SK-N-SH (cell line): ENCODE measurements around the gene SLC11A1. TPM values are rescaled to one million over a fixed set of nuclear protein-coding genes. Genes with fewer than 3 reads are reported as not detected.

Experiments
- CTCF ChIA-PET: fragments of 300-600, 350-600 bp; formaldehyde crosslinking; extraction: SDS; loops from one replicate; lab custom pipeline; 2021; lab: Yijun Ruan, JAX
- POLR2A ChIA-PET: fragments of 350-600 bp; sonication (Branson Sonifier 250); formaldehyde crosslinking; extraction: SDS; loops from one replicate; lab custom pipeline; 2020; ENCODE audit warnings: antibody characterized with exemption, inconsistent platforms; lab: Yijun Ruan, JAX
- DNase-seq: peaks from one replicate; pipeline ENCODE4 v3.0.0; 2012
- H2AFZ ChIP-seq: fragments of 200-600 bp; sonication (generic); 2 replicates; pipeline ENCODE4 v1.8.1; 2016; ENCODE audit warnings: antibody characterized with exemption, mild to moderate bottlenecking, low read depth
- H3F3A ChIP-seq: fragments of 200-600 bp; sonication (generic); replicated peaks from 2 replicates; pipeline ENCODE3; 2016; ENCODE audit warnings: antibody characterized with exemption, mild to moderate bottlenecking; ENCODE audit not compliant: insufficient read depth
- H3K27ac ChIP-seq, 2 experiments: fragments of 200-500 bp in 1 of 2; fragments of 200-600 bp in 1 of 2; sonication (Bioruptor generic) in 1 of 2; sonication (generic), shearing (Covaris generic) in 1 of 2; 2 replicates each; pipeline versions ENCODE4 v1.5.1 to v1.6.1; 2014 to 2016; ENCODE audit warnings: low read depth in 2 of 2, inconsistent platforms in 1 of 2, low read length in 1 of 2, mild to moderate bottlenecking in 1 of 2, mixed read lengths in 1 of 2
- H3K27me3 ChIP-seq: fragments of 200-600 bp; sonication (generic), shearing (Covaris generic); 2 replicates; pipeline ENCODE4 v1.6.1; 2016; ENCODE audit warnings: mixed run types; ENCODE audit not compliant: insufficient read depth
- H3K36me3 ChIP-seq, 2 experiments: fragments of 200-500 bp in 1 of 2; fragments of 200-600 bp in 1 of 2; sonication (Bioruptor generic) in 1 of 2; sonication (generic) in 1 of 2; replicated peaks in 1 of 2; 2 replicates each; pipeline versions ENCODE3 to v1.5.1; 2014 to 2016; ENCODE audit warnings: low read length in 1 of 2, mild to moderate bottlenecking in 1 of 2; ENCODE audit not compliant: insufficient read depth in 2 of 2, control insufficient read depth in 1 of 2
- H3K4me1 ChIP-seq, 2 experiments: fragments of 200-500 bp in 1 of 2; fragments of 200-600 bp in 1 of 2; sonication (Bioruptor generic) in 1 of 2; sonication (generic), shearing (Covaris generic) in 1 of 2; 2 replicates each; pipeline versions ENCODE4 v1.5.1 to v1.6.1; 2014 to 2016; ENCODE audit warnings: low read depth in 1 of 2, low read length in 1 of 2, mixed run types in 1 of 2; ENCODE audit not compliant: insufficient read depth in 2 of 2, control insufficient read depth in 1 of 2
- H3K4me2 ChIP-seq: fragments of 200-600 bp; sonication (generic), shearing (Covaris generic); 2 replicates; pipeline ENCODE4 v1.6.1; 2017; ENCODE audit warnings: mixed run types
- H3K4me3 ChIP-seq, 2 experiments: fragments of 200-500 bp in 1 of 2; fragments of 200-600 bp in 1 of 2; sonication (Bioruptor generic) in 1 of 2; sonication (generic), shearing (Covaris generic) in 1 of 2; 2 replicates each; pipeline versions ENCODE4 v1.5.1 to v1.8.1; 2014 to 2016; ENCODE audit warnings: low read depth in 2 of 2, inconsistent platforms in 1 of 2, low read length in 1 of 2, mild to moderate bottlenecking in 1 of 2, mixed read lengths in 1 of 2, moderate library complexity in 1 of 2
- H3K79me2 ChIP-seq: fragments of 200-600 bp; sonication (generic); 2 replicates; pipeline ENCODE4 v1.8.1; 2017; ENCODE audit warnings: mild to moderate bottlenecking; ENCODE audit not compliant: insufficient read depth
- H3K9ac ChIP-seq: fragments of 200-600 bp; sonication (generic); 2 replicates; pipeline ENCODE4 v1.6.1; 2017; ENCODE audit warnings: mixed run types
- H3K9me2 ChIP-seq: fragments of 200-600 bp; sonication (generic); 2 replicates; pipeline ENCODE4 v1.6.1; 2017; ENCODE audit warnings: mixed run types
- H3K9me3 ChIP-seq: fragments of 200-600 bp; sonication (generic); 2 replicates; pipeline ENCODE4 v1.6.1; 2017; ENCODE audit warnings: mixed run types, mild to moderate bottlenecking, moderate library complexity
- H4K20me1 ChIP-seq: fragments of 200-600 bp; sonication (generic); 2 replicates; pipeline ENCODE4 v1.6.1; 2017; ENCODE audit warnings: mild to moderate bottlenecking, mixed run types; ENCODE audit not compliant: insufficient read depth
- CHD2 ChIP-seq: fragments of 150-350 bp; IDR thresholded peaks from 2 replicates; pipeline ENCODE4 v1.6.1; 2018; ENCODE audit warnings: low read length; ENCODE audit not compliant: partially characterized antibody
- ELF1 ChIP-seq: IDR thresholded peaks from 2 replicates; pipeline ENCODE4 v1.4.0; 2012
- FOSL2 ChIP-seq: IDR thresholded peaks from 2 replicates; pipeline ENCODE4 v1.4.0; 2012; ENCODE audit warnings: low read depth, mild to moderate bottlenecking, moderate library complexity, borderline replicate concordance
- FOXJ3 ChIP-seq: sonication (generic); formaldehyde crosslinking; IDR thresholded peaks from 2 replicates; pipeline ENCODE4 v1.5.1; 2020; ENCODE audit warnings: mild to moderate bottlenecking, missing genetic modification reagents
- FOXM1 ChIP-seq: IDR thresholded peaks from 2 replicates; pipeline ENCODE4 v1.4.0; 2012; ENCODE audit warnings: low read depth, mild to moderate bottlenecking
- JUND ChIP-seq: IDR thresholded peaks from 2 replicates; pipeline ENCODE4 v1.4.0; 2012
- MEF2A ChIP-seq: IDR thresholded peaks from 2 replicates; pipeline ENCODE4 v1.4.0; 2012; ENCODE audit warnings: low read depth, borderline replicate concordance
- MXI1 ChIP-seq: IDR thresholded peaks from 2 replicates; pipeline ENCODE4 v1.6.1; 2012; ENCODE audit warnings: mild to moderate bottlenecking, low read depth, low read length, improper control_type of control experiment
- NRF1 ChIP-seq: IDR thresholded peaks from 2 replicates; pipeline ENCODE4 v1.6.1; 2012; ENCODE audit warnings: low read depth, mild to moderate bottlenecking, low read length
- RXRA ChIP-seq: IDR thresholded peaks from 2 replicates; pipeline ENCODE4 v1.4.0; 2012; ENCODE audit warnings: low read depth, mild to moderate bottlenecking, borderline replicate concordance
- SIN3A ChIP-seq: IDR thresholded peaks from 2 replicates; pipeline ENCODE4 v1.6.1; 2012; ENCODE audit warnings: low read depth, mild to moderate bottlenecking, low read length, moderate library complexity, borderline replicate concordance
- SMC3 ChIP-seq: IDR thresholded peaks from 2 replicates; pipeline ENCODE4 v1.6.1; 2012; ENCODE audit warnings: low read depth, low read length, improper control_type of control experiment
- TAF1 ChIP-seq: IDR thresholded peaks from 2 replicates; pipeline ENCODE4 v1.6.1; 2012; ENCODE audit warnings: low read depth, mild to moderate bottlenecking, low read length, moderate library complexity, borderline replicate concordance
- TCF12 ChIP-seq: IDR thresholded peaks from 2 replicates; pipeline ENCODE4 v1.4.0; 2012
- WGBS: methylation state at CpG from one replicate; pipeline ENCODE4 v1.1.6; 2017; ENCODE audit warnings: low lambda C conversion rate; 5-methylcytosine and 5-hydroxymethylcytosine counted together
- polyA plus RNA-seq, 3 experiments: library from polyadenylated mRNA; depleted of rRNA; stranded (reverse); fragments of >200 nt; gene quantifications; 2 replicates each; pipeline ENCODE4 v1.2.3, GENCODE V29; 2012
- TF ChIP-seq, protein P1 (sequence below): IDR thresholded peaks from 2 replicates; pipeline ENCODE4 v1.6.1; 2012; ENCODE audit warnings: mild to moderate bottlenecking, low read depth, low read length, moderate library complexity
- TF ChIP-seq, protein P2 (sequence below): IDR thresholded peaks from 2 replicates; pipeline ENCODE4 v1.4.0; 2012; ENCODE audit warnings: low read depth, borderline replicate concordance

The SLC11A1 gene
- polyA plus RNA-seq, 1 of the 3 experiments (the other 2 are of a cell fraction): 0.26 TPM

DNA sequence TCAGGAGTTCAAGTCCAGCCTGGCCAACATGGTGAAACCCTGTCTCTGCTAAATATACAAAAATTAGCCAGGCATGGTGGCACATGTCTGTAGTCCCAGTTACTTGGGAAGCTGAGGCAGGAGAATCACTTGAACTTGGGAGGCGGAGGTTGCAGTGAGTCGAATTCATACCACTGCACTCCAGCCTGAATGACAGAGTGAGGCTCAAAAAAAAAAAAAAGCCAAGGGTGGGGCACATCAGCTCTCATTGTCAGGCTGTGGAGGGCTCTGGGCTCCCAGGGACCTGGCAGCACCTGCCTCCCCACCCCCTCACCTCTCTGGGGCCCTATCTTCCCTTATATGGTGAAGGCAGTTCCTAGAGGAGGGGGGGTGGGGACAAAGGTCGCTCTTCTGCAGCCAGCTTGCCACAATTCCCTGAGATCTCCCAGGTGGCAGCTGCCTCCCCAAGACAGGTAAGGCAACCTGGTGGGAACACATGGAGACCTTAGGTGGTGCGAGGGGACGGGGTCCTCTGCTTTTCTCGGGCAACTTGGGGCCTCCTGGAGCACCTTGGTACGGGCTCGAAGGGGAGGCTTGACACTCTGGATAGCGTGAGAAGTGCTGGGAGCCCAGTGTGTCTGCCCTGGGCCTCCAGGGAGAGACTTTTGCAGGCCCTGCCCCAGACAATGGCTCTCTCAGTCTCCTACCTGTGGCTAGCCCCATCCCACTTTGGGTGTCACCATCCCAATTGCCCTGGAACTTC lies 36.8 kb downstream of the SLC11A1 start, which contains the start of gene VIL1 (continued):
- TF ChIP-seq, protein P1, sequence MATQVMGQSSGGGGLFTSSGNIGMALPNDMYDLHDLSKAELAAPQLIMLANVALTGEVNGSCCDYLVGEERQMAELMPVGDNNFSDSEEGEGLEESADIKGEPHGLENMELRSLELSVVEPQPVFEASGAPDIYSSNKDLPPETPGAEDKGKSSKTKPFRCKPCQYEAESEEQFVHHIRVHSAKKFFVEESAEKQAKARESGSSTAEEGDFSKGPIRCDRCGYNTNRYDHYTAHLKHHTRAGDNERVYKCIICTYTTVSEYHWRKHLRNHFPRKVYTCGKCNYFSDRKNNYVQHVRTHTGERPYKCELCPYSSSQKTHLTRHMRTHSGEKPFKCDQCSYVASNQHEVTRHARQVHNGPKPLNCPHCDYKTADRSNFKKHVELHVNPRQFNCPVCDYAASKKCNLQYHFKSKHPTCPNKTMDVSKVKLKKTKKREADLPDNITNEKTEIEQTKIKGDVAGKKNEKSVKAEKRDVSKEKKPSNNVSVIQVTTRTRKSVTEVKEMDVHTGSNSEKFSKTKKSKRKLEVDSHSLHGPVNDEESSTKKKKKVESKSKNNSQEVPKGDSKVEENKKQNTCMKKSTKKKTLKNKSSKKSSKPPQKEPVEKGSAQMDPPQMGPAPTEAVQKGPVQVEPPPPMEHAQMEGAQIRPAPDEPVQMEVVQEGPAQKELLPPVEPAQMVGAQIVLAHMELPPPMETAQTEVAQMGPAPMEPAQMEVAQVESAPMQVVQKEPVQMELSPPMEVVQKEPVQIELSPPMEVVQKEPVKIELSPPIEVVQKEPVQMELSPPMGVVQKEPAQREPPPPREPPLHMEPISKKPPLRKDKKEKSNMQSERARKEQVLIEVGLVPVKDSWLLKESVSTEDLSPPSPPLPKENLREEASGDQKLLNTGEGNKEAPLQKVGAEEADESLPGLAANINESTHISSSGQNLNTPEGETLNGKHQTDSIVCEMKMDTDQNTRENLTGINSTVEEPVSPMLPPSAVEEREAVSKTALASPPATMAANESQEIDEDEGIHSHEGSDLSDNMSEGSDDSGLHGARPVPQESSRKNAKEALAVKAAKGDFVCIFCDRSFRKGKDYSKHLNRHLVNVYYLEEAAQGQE: no peak
- no peak for TF ChIP-seq MEF2A

DNA sequence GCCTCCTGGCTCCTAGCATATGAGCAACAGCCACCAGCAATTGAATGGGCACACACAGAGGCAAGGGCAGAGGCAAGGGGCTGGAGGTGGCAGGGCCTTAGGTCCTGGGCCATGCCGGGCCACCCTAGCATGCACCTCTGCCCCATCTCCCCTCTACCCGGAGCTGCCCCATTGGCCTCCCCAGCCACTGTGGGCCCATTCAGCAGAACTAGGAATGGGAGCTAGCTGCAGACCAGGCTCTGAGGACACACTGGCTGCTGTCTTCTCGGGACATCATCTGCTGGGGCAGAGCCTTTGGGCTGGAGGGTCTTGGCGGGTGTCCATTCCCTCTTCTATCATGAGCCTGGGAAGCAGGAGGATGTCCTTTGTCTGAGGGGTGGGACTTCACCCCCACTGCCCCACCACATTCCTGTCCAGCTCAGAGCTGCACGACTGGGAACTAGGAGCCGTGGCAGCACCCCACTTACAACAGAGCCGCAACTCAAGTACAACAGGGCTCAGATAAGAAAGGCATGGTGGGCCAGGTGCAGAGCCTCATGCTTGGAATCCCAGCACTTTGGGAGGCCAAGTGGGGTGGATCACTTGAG lies 37.6 kb downstream of the SLC11A1 start:
- Histone ChIP-seq H3K4me3 (no peak overlapping the region), H3K4me1 (no peaks in the 10 kb centered on the region), H3K36me3 (no peaks in the 10 kb centered on the region), H3F3A (no peaks in the 10 kb centered on the region), H3K4me2 (no peak overlapping the region), H3K9me3 (no peaks in the 10 kb centered on the region), H3K9ac (no peak overlapping the region), H2AFZ (no peak overlapping the region), H3K27ac (no peak overlapping the region), H3K27me3 (no peaks in the 10 kb centered on the region), H4K20me1 (no peaks in the 10 kb centered on the region), H3K9me2 (no peaks in the 10 kb centered on the region), H3K79me2 (no peaks in the 10 kb centered on the region)
- WGBS: 76% methylated on average over 4 of the region's 7 CpGs
- ChIA-PET CTCF (no interaction called here), POLR2A (no interaction called here)
- DNase-seq: no peak
- TF ChIP-seq SMC3 (no peak), TAF1 (no peak), RXRA (no peak), ELF1 (no peak), FOXJ3 (CRISPR knock-in tag) (no peak)

DNA sequence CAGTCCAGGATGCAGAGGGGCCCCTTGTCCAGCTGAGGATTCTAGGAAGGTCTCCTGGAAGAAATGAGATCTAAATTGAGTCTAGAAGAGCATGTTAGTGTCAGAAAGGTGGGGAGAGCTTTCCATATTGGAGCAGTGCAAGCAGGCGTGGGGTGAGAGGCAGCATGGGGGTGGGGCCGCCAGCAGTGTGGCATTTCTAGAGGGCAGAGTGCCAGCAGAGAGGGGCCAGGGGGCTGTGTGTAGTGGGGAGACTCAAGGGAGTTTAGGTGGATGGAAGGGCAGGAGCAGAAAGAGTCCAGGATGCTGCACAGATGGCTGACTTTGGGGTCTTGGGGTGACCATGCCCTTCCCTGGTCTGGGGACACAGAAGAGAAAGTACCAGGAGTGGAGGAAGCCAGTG lies 39.0 kb downstream of the SLC11A1 start:
- ChIA-PET POLR2A (no interaction called here), CTCF (interaction anchor here (0.7 kb wide), 1 partner anchor 10 kb away, joined by 3 read pairs; no protein-coding TSS in a partner anchor)
- 79% methylated on average over 2 of the region's 2 CpGs for WGBS
- no peaks in the 10 kb centered on the region for H3F3A ChIP-seq
- no peak overlapping the region for H3K9ac ChIP-seq
- H3K27ac ChIP-seq: no peak overlapping the region
- H4K20me1 ChIP-seq: no peaks in the 10 kb centered on the region
- no peaks in the 10 kb centered on the region for H3K36me3 ChIP-seq
- H3K27me3 ChIP-seq: no peaks in the 10 kb centered on the region
- H3K9me2 ChIP-seq: no peaks in the 10 kb centered on the region
- H3K4me2 ChIP-seq: no peak overlapping the region
- H3K79me2 ChIP-seq: no peaks in the 10 kb centered on the region
- no peaks in the 10 kb centered on the region for H3K4me1 ChIP-seq
- H3K9me3 ChIP-seq: no peaks in the 10 kb centered on the region
- no peak for DNase-seq
- no peak overlapping the region for H2AFZ ChIP-seq
- no peak overlapping the region for H3K4me3 ChIP-seq
- TF ChIP-seq, protein P2, sequence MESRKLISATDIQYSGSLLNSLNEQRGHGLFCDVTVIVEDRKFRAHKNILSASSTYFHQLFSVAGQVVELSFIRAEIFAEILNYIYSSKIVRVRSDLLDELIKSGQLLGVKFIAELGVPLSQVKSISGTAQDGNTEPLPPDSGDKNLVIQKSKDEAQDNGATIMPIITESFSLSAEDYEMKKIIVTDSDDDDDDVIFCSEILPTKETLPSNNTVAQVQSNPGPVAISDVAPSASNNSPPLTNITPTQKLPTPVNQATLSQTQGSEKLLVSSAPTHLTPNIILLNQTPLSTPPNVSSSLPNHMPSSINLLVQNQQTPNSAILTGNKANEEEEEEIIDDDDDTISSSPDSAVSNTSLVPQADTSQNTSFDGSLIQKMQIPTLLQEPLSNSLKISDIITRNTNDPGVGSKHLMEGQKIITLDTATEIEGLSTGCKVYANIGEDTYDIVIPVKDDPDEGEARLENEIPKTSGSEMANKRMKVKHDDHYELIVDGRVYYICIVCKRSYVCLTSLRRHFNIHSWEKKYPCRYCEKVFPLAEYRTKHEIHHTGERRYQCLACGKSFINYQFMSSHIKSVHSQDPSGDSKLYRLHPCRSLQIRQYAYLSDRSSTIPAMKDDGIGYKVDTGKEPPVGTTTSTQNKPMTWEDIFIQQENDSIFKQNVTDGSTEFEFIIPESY: no peak
- TF ChIP-seq MXI1 (no peak), ELF1 (no peak), FOSL2 (no peak), SIN3A (no peak), MEF2A (no peak), TCF12 (no peak), FOXM1 (no peak), SMC3 (no peak), NRF1 (no peak), CHD2 (no peak), JUND (no peak)
- TF ChIP-seq, protein P1: no peak
